GM19328 (cell line): ENCODE data around the gene PEX11G.
"Not testable (repeated sequence)": the region's sequence is repeated elsewhere in the genome, so short reads cannot be mapped to it uniquely, and the experiment has no call there.

Experiments used
- ATAC-seq: cut with Tn5 transposase; IDR thresholded peaks from one replicate; pipeline ENCODE4 v1.9.1; 2021; ENCODE audit warnings: mild to moderate bottlenecking, moderate library complexity; ENCODE audit not compliant: unreplicated experiment

The PEX11G gene

DNA sequence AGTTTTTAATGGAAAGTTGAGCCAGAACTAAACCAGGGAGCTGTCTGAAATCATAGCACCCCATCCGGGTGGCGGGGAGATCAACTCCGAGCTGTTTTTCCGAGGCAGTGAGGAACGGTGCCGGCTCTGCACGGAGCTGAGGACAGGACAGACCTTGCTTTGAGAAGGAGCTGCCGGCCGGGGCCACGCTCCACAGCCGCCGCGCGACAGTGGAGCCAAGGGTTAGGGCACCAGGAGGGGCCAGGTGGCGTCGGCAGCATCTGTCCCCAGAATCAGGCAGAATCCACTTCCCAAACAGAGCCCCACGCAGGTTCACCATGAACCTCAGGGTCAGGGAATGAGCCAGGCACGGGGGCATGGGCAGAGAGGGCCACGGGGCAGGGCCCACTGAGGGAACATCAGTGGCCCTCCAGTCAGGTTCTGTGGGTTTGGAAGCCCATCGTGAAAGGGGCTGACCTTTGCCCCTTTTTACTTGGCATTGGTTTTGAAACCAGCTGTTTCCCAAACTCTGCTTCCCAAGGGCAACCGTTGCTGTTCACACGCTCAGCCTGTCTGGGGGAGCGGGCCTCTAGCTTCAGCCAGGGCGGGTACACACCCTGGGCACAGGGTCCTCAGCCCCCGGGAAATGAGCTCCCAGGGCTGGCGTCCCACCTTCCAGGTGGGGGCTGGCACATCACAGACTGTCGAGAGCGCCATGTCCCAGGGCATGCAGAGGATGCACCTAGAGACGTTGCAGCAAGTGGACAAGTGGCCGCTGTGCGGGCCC is 18.1 kb downstream of the PEX11G start:
- ATAC-seq: no peak

DNA sequence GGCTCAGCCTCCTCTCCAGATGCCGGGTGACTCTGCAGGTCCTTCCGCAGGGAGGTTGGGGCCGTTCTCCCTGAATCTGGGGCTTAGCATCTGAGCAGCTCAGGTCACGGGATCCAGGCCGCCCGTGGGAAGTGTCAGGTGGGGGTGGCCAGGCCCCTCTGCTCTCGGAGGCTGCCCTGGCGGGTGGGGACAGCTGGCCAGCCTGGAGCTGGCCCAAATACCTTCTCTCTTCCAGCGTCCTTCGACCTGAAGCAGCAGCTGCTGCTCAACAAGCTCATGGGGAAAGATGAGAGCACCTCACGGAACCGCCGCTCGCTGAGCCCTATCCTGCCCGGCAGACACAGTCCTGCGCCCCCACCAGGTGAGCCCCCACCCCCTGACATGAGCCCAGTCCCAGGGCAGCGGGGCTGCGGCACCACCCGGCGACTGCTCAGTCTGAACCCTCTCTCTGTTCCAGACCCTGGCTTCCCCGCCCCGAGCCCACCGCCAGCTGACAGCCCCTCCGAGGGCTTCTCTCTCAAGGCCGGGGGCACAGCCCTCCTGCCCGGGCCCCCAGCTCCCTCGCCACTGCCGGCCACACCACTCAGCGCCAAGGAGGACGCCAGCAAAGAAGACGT is 19.1 kb downstream of the PEX11G start:
- ATAC-seq: no peak

DNA sequence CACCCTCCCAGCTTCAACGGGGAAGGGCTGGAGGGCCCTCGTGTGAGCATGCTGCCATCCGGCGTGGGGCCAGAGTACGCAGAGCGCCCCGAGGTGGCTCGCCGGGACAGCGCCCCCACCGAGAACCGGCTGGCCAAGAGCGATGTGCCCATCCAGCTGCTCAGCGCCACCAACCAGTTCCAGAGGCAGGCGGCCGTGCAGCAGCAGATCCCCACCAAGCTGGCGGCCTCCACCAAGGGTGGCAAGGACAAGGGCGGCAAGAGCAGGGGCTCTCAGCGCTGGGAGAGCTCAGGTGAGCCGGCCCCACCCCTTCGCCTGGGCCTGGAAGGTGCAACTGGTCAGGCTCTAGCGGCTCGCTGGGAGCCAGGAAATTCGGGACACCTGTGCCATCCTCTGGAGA is 20.0 kb downstream of the PEX11G start:
- no peak for ATAC-seq

DNA sequence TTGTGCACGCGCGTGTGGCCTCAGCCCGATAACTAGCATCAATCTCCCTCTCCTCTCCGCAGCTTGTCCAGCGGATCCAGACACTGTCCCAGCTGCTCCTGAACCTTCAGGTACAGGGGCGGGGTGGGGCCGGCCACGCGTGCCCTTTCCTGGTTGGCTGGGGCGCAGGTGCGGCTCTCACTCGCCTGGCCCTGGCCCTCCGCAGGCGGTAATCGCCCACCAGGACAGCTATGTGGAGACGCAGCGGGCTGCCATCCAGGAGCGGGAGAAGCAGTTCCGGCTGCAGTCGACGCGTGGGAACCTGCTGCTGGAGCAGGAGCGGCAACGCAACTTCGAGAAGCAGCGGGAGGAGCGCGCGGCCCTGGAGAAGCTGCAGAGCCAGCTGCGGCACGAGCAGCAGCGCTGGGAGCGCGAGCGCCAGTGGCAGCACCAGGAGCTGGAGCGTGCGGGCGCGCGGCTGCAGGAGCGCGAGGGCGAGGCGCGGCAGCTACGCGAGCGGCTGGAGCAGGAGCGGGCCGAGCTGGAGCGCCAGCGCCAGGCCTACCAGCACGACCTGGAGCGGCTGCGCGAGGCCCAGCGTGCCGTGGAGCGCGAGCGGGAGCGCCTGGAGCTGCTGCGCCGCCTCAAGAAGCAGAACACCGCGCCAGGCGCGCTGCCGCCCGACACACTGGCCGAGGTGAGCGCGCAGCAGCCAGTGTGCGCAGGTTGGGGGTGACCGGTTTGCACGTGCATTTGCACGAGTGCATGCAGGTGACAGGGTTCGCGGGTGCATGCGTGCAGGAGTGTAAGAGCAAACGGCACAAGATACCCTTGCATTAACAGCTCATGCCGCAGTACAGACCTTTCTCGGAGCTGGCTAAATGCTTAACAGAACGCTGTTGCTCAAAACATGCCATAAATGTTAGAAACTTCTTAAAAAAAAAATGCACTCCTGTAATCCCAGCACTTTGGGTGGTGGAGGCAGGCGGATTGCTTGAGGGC is 21.5 kb downstream of the PEX11G start:
- no peak for ATAC-seq

DNA sequence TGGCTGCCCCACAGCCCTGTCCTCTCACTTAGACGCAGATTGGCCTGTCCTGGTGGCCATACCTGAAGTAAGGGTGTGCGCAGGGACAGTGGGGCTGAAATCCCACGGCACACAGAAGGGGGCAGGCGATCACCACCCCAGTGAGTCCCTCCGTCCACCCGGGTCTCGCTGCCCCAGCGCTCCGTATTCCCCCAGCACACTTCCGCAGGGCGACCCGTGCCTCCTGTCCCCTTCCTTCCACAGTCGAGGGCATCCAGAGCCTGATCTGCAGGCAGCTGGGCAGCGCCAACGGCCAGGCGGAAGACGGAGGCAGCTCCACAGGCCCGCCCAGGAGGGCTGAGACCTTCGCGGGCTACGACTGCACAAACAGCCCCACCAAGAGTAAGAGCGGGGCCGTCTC is 25.3 kb downstream of the PEX11G start:
- no peak for ATAC-seq

DNA sequence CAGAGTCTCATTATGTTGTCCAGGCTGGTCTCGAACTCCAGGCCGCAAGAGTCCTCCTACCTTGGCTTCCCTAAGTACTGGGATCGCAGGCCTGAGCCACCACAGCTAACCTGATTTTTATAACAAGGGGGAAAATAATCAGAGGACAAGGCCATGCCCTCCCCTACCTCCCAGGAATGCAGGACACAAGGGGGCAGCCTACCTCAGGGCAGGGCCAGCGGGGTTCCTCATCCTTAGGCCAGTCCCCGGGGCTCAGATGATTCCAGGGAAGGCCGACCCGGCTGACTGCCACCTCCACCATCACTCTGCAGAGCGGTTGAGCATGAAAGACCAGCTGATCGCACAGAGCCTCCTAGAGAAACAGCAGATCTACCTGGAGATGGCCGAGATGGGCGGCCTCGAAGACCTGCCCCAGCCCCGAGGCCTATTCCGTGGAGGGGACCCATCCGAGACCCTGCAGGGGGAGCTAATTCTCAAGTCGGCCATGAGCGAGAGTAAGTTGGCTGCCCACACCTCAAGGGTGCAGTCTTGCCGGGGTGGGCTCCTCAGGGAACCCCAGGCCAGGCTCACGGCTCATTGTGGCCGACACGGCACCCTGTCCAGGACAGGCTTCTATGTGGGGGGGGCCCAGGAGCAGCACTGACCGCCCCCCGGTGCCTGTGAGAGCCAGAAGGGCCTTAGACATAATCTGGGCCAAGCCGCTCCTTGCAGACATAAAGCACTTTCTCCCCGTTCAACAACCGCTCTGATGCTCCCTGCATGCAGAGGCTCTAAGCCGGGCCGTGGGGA is 26.8 kb downstream of the PEX11G start:
- no peak for ATAC-seq

DNA sequence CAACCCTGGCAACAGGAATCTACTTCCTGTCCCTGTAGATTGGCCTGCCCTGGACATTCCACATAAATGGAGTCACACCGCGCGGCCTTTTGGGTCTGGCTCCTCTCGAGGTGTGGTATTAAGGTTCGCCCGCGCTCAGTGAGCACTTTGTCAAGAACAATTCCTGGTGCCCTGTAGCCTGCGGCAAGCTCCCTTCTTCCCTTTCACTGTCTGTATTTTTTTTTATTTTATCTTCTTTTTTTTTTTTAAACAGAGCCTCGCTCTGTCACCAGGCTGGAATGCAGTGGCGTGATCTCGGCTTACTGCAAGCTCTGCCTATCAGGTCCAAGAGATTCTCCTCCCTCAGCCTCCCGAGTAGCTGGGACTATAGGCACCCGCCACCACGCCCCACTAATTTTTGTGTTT is 28.3 kb downstream of the PEX11G start:
- ATAC-seq: no peak

DNA sequence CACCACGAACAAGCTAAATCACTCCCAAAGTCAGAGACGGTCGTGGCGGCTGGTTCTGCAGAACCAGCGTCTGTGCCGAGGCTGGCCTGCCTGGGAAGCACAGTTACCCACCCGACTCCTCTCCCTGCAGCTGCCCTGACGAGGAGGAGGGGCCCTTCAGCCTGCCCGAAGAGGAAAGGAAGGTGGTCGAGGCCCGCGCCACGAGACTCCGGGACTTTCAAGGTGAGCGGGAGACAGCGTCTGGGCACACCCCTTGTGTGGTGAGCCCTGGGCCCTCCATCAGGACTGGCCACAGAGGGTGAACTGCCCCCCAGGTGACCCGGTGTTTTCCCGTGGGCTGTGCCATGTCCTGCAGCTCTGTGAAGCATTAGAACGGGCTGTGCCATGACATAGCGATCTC is 29.1 kb downstream of the PEX11G start:
- ATAC-seq: no peak

DNA sequence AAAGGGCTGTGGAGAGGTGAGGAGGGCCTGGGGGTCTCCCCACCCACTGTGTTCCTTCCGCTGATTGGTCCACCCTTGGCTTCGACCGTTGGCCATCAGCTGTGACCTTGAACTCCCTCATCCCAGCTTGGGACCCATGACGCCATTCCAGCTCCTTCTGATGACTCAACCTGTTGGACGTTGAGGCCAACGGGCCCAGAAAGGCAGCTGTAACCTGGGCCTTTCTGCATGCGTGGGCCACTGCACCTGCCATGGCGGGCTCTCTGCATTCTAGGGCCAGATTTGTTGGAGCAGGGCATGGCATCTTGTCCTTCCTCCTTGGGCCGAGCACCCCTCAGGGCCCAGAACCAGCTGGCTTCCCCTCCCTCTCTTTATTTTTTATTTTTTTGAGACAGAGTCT is 30.2 kb downstream of the PEX11G start:
- no peak for ATAC-seq

DNA sequence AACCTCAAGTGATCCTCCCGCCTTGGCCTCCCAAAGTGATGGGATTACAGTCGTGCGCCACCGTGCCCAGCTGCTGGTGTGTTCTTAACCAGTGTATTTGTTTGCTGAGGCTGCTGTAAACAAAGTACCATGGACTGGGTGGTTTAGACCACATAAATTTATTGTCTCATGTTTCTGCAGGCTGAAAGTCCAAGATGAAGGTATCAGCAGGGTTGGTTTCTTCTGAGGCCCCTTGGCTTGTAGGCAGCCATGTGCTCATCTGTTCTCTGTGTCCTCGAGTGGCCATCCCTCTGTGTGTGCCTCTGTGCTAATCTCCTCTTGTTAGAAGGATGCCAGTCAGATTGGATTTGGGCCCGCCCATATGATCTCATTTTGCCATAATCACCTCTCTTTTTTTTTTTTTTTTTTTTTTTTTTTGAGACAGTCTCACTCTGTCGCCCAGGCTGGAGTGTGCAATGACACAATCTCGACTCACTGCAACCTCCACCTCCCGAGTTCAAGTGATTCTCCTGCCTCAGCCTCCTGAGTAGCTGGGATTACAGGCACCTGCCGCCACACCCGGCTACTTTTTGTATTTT is 31.8 kb downstream of the PEX11G start:
- ATAC-seq: no peak

DNA sequence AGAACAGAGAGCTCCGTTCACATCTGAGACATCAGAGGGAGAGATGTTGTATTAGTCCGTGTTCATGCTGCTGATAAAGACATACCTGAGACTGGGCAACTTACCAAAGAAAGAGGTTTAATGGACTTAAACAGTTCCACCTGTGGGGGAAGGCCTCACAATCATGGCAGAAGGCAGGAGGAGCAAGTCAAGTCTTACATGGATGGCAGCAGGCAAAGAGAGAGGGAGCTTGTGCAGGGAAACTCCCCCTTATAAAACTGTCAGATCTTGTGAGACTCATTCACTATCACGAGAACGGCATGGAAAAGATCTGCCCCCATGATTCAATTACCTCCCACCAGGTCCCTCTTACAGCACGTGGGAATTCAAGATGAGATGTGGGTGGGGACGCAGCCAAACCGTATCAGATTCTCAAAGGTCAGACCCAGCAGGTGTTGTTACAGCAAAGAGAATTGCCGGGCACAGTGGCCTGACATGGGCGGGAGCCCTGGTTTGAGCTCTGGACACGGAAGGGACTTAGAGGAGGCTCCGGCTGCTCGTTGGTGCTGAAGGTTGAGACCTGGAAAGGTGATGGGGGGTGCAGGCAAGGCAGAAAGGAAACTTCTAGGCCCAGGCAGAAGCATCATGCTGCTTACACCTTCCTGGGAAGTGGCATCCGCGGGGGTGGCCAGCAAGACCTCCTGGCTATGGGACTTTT is 33.1 kb downstream of the PEX11G start:
- no peak for ATAC-seq

DNA sequence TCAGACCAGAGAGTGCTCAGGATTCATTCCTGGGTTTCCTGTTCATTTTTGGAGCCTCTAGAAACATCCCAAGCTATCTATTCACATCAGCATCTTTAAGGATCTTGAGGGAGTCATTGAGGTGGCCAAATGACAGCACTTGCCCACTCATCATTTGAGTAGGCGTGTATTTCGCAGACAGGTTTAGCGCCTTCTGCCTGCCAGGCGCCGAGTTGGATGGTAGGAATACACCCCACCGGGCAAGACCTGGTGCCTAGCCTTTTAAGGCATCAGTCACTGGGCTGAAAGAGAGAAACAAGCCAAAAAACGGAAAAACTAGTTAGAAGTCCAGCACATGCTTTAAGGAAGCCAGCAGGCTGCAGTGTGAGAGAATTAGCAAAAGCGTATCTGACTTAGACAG is 33.8 kb downstream of the PEX11G start:
- ATAC-seq: no peak

DNA sequence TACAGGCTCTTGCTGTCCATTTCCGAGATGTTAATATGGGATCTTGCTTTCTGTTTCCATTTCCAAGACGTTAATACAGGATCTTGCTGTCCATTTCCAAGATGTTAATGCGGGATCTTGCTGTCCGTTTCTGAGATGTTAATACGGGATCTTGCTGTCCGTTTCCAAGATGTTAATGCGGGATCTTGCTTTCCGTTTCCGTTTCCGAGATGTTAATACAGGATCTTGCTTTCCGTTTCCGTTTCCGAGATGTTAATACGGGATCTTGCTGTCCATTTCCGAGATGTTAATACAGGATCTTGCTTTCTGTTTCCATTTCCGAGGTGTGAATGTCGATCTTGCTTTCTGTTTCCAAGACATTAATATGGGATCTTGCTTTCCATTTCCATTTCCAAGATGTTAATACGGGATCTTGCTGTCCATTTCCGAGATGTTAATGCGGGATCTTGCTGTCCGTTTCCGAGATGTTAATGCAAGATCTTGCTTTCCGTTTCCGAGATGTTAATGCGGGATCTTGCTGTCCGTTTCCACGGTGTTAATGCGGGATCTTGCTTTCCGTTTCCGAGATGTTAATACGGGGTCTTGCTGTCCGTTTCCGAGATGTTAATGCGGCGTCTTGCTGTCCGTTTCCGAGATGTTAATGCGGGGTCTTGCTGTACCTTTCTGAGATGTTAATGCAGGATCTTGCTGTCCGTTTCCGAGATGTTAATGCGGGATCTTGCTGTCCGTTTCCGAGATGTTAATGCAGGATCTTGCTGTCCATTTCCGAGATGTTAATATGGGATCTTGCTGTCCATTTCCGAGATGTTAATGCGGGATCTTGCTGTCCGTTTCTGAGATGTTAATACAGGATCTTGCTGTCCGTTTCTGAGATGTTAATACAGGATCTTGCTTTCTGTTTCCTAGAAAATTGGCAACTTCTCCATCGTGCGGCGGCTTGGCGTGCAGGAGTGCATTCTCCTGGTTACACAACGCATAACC is 38.3 kb downstream of the PEX11G start:
- ATAC-seq: no peak

DNA sequence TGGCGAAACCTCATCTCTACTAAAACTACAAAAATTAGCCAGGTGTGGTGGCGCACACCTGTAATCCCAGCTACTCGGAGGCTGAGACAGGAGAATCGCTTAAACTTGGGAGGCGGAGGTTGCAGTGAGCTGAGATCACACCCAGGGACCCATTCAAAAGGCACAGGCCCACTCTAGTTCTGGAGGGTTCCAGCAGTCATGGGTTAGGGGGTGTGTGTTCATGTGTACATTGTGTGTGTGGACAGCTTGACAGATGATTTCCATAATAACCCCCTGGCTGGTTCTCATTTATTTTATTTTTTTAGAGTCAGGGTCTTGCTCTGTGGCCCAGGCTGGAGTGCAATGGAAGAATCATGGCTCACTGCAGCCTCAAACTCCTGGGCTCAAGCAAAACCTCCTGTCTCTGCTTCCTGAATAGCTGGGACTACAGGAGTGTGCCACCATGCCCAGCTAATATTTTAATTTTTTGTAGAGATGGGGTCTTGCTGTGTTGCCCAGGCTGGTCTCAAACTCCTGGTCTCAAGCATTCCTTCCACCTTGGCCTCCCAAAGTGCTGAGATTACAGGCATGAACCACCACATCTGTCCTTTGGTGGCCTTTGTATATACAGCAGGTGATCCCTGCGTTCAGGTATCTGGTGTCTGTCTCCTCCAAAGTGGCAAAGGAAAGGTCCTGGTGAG is 39.3 kb downstream of the PEX11G start:
- not testable (repeated sequence) for ATAC-seq

DNA sequence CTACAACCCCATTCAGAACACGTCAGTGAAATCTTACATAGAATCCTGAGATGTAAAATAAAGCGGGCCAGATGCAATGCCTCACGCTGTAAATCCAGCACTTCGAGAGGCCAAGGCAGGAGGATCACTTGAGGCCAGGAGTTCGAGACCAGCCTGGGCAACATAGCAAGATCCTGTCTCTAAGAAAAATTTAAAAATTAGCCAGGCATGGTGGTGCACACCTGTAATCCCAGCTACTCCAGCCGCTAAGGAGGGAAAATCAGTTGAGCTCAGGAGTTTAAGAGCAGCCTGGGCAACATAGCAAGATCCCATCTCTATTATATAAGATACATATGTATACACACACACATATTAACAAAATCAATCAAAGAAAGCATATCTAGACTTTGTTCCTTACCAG is 41.2 kb downstream of the PEX11G start:
- ATAC-seq: no peak

DNA sequence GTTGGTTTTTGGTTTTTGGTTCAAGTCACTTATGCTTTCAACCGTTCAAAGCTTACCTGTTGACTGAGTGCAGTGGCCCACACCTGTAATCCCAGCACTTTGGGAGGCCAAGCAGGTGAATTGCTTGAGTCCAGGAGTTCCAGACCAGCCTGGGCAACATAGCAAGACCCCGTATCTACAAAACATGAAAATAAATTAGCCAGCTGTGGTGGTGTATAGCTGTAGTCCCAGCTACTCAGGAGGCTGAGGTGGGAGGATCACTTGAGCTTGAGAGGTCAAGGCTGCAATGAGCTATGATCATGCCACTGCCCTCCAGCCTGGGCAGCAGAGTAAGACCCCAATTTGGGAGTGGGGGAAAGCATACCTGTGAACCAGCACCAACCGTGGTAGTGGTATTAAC is 43.7 kb downstream of the PEX11G start:
- no peak for ATAC-seq

DNA sequence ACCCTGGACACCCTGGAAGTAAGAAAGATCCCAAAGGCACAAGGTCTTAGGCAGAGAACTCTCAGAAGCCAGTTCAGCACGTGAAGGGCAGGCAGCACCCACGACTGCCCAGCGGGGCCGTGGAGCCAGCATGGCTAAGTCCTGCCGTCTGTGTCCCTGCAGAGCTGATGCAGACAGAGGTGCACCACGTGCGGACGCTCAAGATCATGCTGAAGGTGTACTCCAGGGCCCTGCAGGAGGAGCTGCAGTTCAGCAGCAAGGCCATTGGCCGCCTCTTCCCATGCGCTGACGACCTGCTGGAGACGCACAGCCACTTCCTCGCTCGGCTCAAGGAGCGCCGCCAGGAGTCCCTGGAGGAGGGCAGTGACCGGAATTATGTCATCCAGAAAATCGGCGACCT is 44.8 kb downstream of the PEX11G start:
- no peak for ATAC-seq

DNA sequence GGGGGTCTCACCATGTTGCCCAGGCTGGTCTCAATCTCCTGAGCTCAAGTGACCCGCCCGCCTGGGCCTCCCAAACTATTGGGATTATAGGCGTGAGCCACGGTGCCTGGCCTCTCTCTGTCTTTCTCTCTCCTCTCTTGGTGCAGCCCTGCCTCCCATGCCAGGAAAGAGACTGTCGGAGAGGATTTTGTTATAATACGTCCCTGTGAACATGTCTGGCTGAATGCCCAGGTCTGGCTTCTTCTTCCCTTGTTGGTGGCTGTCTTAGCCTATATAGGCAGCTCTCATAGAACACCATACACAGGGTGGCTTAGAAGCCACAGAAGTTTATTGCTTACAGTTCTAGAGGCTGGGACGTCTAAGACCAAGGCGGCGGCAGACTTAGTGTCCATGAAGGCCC is 46.4 kb downstream of the PEX11G start:
- ATAC-seq: no peak
